Measurements from ENCODE around the gene ADRB1. TPM values are rescaled to one million over a fixed set of nuclear protein-coding genes. Genes with fewer than 3 reads are reported as not detected.

The ADRB1 gene
- total and polyA plus RNA-seq, 2 donors (not counting 3 experiments of a cell fraction or from before 2014, with no cell fraction given) = 0.23 to 0.97 TPM

- H3K9ac ChIP-seq (replicated peaks; ENCODE audit: extremely low read depth, insufficient read depth, low read length) = no peak overlapping the region
- DNase-seq (ENCODE audit: low read depth, low spot score) (no peak), FAIRE-seq (no peak)
- no peaks in the 10 kb centered on the region for H3K79me2 ChIP-seq (ENCODE audit: control insufficient read depth, insufficient read depth, low read length)
- dilution Hi-C loops (cut with MboI; ENCODE audit: extremely low pct_ligation_motif_present, low sequenced_read_pairs) (no loop called here), intact Hi-C loops (cut with micrococcal nuclease) (no loop called here)
- H4K20me1 ChIP-seq (replicated peaks; ENCODE audit: control insufficient read depth, extremely low read depth, insufficient read depth, low read length) = no peaks in the 10 kb centered on the region
- H3K9me3 ChIP-seq (replicated peaks; ENCODE audit: control insufficient read depth, insufficient read depth, low read length) = no peaks in the 10 kb centered on the region
- ChIA-PET CTCF (interaction anchor here (0.9 to 3.5 kb wide), 3 partner anchors 12 to 16 kb away, joined by 3 to 10 read pairs (median 5); no protein-coding TSS in a partner anchor), POLR2A (no interaction called here)
- H3K27me3 ChIP-seq (ENCODE audit: control insufficient read depth in 2 of 2, insufficient read depth in 2 of 2, low read length in 2 of 2) = no peaks in the 10 kb centered on the region
- no peaks in the 10 kb centered on the region for H3K4me1 ChIP-seq (ENCODE audit: control insufficient read depth, extremely low read depth, insufficient read depth, low read length)
- TF ChIP-seq POLR2A (IDR thresholded peaks at IDR 0.05; ENCODE audit: low read depth, low read length) (no peak), EZH2 (IDR thresholded peaks at IDR 0.05; ENCODE audit: borderline replicate concordance, low read depth, low read length, severe bottlenecking) (no peak), POLR2AphosphoS5 (IDR thresholded peaks at IDR 0.05; ENCODE audit: insufficient read depth, low read depth, low read length) (no peak), CTCF (IDR thresholded peaks at IDR 0.05; ENCODE audit: extremely low read depth in 1 of 2, insufficient read depth in 1 of 2, low read depth in 1 of 2, low read length in 2 of 2) (no peak), GATA2 (IDR thresholded peaks at IDR 0.05; ENCODE audit: insufficient read depth, insufficient read length, low read depth, low read length) (no peak), JUN (IDR thresholded peaks at IDR 0.05; ENCODE audit: borderline replicate concordance, insufficient read depth, insufficient read length, low read depth) (no peak), FOS (IDR thresholded peaks at IDR 0.05; ENCODE audit: borderline replicate concordance, insufficient read depth, low read length) (no peak), MAX (IDR thresholded peaks at IDR 0.05; ENCODE audit: insufficient read depth, insufficient read length) (no peak), MYC (IDR thresholded peaks at IDR 0.05; ENCODE audit: low read depth, low read length) (no peak)
- no peaks in the 10 kb centered on the region for H3K36me3 ChIP-seq (ENCODE audit: control insufficient read depth in 2 of 2, extremely low read depth in 1 of 2, insufficient read depth in 2 of 2, low read length in 2 of 2)
- H2AFZ ChIP-seq (ENCODE audit: low read depth, low read length) = no peak overlapping the region
- no peak overlapping the region for H3K27ac ChIP-seq (ENCODE audit: insufficient read depth, low read depth, low read length)
- no peak overlapping the region for H3K4me2 ChIP-seq (ENCODE audit: insufficient read depth, low read length)
- BruUV-seq (replicated peaks) = no TSS peak
- H3K4me3 ChIP-seq (replicated peaks in 1 of 3; ENCODE audit: insufficient read depth in 1 of 3, low read depth in 1 of 3, low read length in 3 of 3) = no peak overlapping the region
- H3K9me1 ChIP-seq (replicated peaks; ENCODE audit: control insufficient read depth, extremely low read depth, insufficient read depth, low read length) = no peaks in the 10 kb centered on the region
Measured at GRCh38 chr10:114084215-114084614, 40.5 kb downstream of the ADRB1 start.

Data from endothelial cell of umbilical vein (primary cell).